ENCODE results near the gene BBS9. TPM values are rescaled to one million over a fixed set of nuclear protein-coding genes. Genes with fewer than 3 reads are reported as not detected.

The BBS9 gene
- total and polyA plus RNA-seq, 4 donors = 3.5 to 37.2 (median 14.2) TPM

DNA sequence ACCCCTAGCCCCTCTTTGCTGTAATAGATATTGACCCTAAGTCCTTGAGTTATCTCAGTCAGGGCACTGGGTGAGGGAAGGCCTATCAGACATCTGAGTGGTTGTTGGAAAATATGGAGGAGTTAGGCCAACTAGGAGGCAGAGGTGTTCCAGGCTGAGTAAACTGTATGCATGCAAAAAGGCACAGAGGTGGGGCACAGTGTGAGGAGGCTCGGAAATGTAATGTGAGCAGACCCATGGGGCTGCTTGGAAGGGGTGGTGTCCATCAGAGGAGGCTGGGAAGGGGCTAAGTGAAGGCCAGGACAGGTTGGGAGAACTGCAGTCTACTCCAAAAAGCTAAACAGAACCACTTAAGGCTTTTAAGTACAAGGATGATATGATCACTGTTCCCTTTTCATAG lies 452.7 kb downstream of the BBS9 start:
- intact Hi-C loops (cut with DNase I) = no loop called here
- H3K36me3 ChIP-seq (ENCODE audit: control insufficient read depth in 1 of 2, insufficient read depth in 2 of 2, low read length in 1 of 2) = no peaks in the 10 kb centered on the region
- no peaks in the 10 kb centered on the region for H3K4me1 ChIP-seq (ENCODE audit: control insufficient read depth in 1 of 2, insufficient read depth in 2 of 2, low read length in 2 of 2)
- DNase-seq (no peak), ATAC-seq (ENCODE audit: low FRiP score) (no peak)
- no peak overlapping the region for H3K4me3 ChIP-seq (ENCODE audit: low read length in 2 of 2)
- 86 to 89% methylated on average over 1 of the region's 1 CpG for WGBS, 2 donors
- no peaks in the 10 kb centered on the region for H3K27me3 ChIP-seq (ENCODE audit: control insufficient read depth in 1 of 2, insufficient read depth in 2 of 2, low read length in 1 of 2)
- no peak overlapping the region for H3K27ac ChIP-seq (ENCODE audit: low read depth in 1 of 2, low read length in 2 of 2)
- no peaks in the 10 kb centered on the region for H3K9me3 ChIP-seq (ENCODE audit: control insufficient read depth, low read length)

DNA sequence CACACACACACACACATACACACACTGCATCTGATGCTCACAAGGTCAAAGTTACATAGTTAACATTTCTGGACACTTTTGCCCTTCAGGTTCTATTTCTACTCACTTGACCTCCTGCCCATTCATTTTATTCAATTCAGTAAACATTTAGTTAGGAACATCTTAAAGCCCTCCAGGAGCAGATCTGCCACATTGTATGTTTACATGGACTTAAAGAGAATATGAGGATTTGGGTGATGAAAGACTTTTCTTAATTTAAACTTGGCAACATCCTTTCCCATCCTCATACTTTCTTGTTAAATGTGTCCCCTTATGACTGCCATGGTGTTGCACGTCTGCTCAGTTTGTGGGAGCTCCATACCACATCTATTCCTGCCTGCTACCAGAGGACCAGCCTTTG lies 453.2 kb downstream of the BBS9 start:
- ATAC-seq (ENCODE audit: low FRiP score) (no peak), DNase-seq (no peak)
- Histone ChIP-seq H3K27ac (ENCODE audit: low read depth in 1 of 2, low read length in 2 of 2) (no peak overlapping the region), H3K4me3 (ENCODE audit: low read length in 2 of 2) (no peak overlapping the region), H3K4me1 (ENCODE audit: control insufficient read depth in 1 of 2, insufficient read depth in 2 of 2, low read length in 2 of 2) (no peaks in the 10 kb centered on the region), H3K27me3 (ENCODE audit: control insufficient read depth in 1 of 2, insufficient read depth in 2 of 2, low read length in 1 of 2) (no peaks in the 10 kb centered on the region), H3K9me3 (ENCODE audit: control insufficient read depth, low read length) (no peaks in the 10 kb centered on the region), H3K36me3 (ENCODE audit: control insufficient read depth in 1 of 2, insufficient read depth in 2 of 2, low read length in 1 of 2) (no peaks in the 10 kb centered on the region)
- intact Hi-C loops (cut with DNase I) = no loop called here
- 96 to 100% methylated on average over 1 of the region's 1 CpG for WGBS, 2 donors

GRCh38 chr7:33589911-33590310 lies 460.5 kb downstream of the BBS9 start:
- no peak for DNase-seq
- no peaks in the 10 kb centered on the region for H3K27me3 ChIP-seq (ENCODE audit: control insufficient read depth in 1 of 2, insufficient read depth in 2 of 2, low read length in 1 of 2)
- H3K36me3 ChIP-seq (ENCODE audit: control insufficient read depth in 1 of 2, insufficient read depth in 2 of 2, low read length in 1 of 2) = no peaks in the 10 kb centered on the region
- no peaks in the 10 kb centered on the region for H3K9me3 ChIP-seq (ENCODE audit: control insufficient read depth, low read length)
- H3K27ac ChIP-seq (ENCODE audit: low read depth in 1 of 2, low read length in 2 of 2) = no peak overlapping the region
- H3K4me1 ChIP-seq (ENCODE audit: control insufficient read depth in 1 of 2, insufficient read depth in 2 of 2, low read length in 2 of 2) = no peaks in the 10 kb centered on the region
- no peak overlapping the region for H3K4me3 ChIP-seq (ENCODE audit: low read length in 2 of 2)
- intact Hi-C loops (cut with DNase I) = no loop called here
- no peak for ATAC-seq (ENCODE audit: low FRiP score)
- WGBS, 2 donors = 93 to 99% methylated on average over 2 of the region's 2 CpGs

- ATAC-seq (ENCODE audit: low FRiP score) = no peak
- H3K9me3 ChIP-seq (ENCODE audit: control insufficient read depth, low read length) = no peaks in the 10 kb centered on the region
- intact Hi-C loops (cut with DNase I) = no loop called here
Observed at GRCh38 chr7:33590916-33591315, 461.6 kb downstream of the BBS9 start.

GRCh38 chr7:33591490-33591889 lies 462.1 kb downstream of the BBS9 start:
- 90 to 91% methylated on average over 5 of the region's 5 CpGs for WGBS, 2 donors
- intact Hi-C loops (cut with DNase I) = no loop called here
- H3K27me3 ChIP-seq (ENCODE audit: control insufficient read depth in 1 of 2, insufficient read depth in 2 of 2, low read length in 1 of 2) = no peaks in the 10 kb centered on the region
- no peak overlapping the region for H3K4me3 ChIP-seq (ENCODE audit: low read length in 2 of 2)
- H3K4me1 ChIP-seq (ENCODE audit: control insufficient read depth in 1 of 2, insufficient read depth in 2 of 2, low read length in 2 of 2) = no peaks in the 10 kb centered on the region
- no peak overlapping the region for H3K27ac ChIP-seq (ENCODE audit: low read depth in 1 of 2, low read length in 2 of 2)
- ATAC-seq (ENCODE audit: low FRiP score) = no peak
- H3K36me3 ChIP-seq (ENCODE audit: control insufficient read depth in 1 of 2, insufficient read depth in 2 of 2, low read length in 1 of 2) = no peaks in the 10 kb centered on the region
- DNase-seq = no peak
- no peaks in the 10 kb centered on the region for H3K9me3 ChIP-seq (ENCODE audit: control insufficient read depth, low read length)

More at GRCh38 chr7:33590916-33591315, 461.6 kb downstream of the BBS9 start:
- H3K27ac ChIP-seq (ENCODE audit: low read depth in 1 of 2, low read length in 2 of 2) = no peak overlapping the region
- no peaks in the 10 kb centered on the region for H3K27me3 ChIP-seq (ENCODE audit: control insufficient read depth in 1 of 2, insufficient read depth in 2 of 2, low read length in 1 of 2)
- H3K4me3 ChIP-seq (ENCODE audit: low read length in 2 of 2) = no peak overlapping the region
- no peaks in the 10 kb centered on the region for H3K36me3 ChIP-seq (ENCODE audit: control insufficient read depth in 1 of 2, insufficient read depth in 2 of 2, low read length in 1 of 2)
- DNase-seq = no peak
- no peaks in the 10 kb centered on the region for H3K4me1 ChIP-seq (ENCODE audit: control insufficient read depth in 1 of 2, insufficient read depth in 2 of 2, low read length in 2 of 2)

DNA sequence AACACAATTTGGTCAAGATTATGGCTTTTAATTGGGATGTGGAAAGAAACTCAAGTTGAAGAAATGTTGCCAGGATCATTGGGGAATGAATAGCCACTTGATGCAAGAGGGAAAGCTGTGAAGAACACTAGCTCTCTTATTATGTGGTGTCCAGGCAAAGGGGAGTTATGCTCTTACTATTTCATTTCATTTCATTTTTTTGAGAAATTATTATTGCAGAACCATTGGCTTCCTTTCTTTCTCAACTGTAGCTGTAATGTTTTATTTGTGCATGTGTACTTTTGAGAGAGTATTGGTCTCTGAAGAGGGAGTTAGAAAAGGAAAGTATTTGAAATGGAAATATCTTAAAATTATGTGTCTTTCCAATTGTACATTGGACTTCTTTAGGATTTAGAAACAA lies 463.4 kb downstream of the BBS9 start:
- Histone ChIP-seq H3K36me3 (ENCODE audit: control insufficient read depth in 1 of 2, insufficient read depth in 2 of 2, low read length in 1 of 2) (no peaks in the 10 kb centered on the region), H3K27me3 (ENCODE audit: control insufficient read depth in 1 of 2, insufficient read depth in 2 of 2, low read length in 1 of 2) (no peaks in the 10 kb centered on the region), H3K4me1 (ENCODE audit: control insufficient read depth in 1 of 2, insufficient read depth in 2 of 2, low read length in 2 of 2) (no peaks in the 10 kb centered on the region), H3K9me3 (ENCODE audit: control insufficient read depth, low read length) (no peaks in the 10 kb centered on the region), H3K27ac (ENCODE audit: low read depth in 1 of 2, low read length in 2 of 2) (no peak overlapping the region), H3K4me3 (ENCODE audit: low read length in 2 of 2) (no peak overlapping the region)
- DNase-seq (no peak), ATAC-seq (ENCODE audit: low FRiP score) (no peak)
- intact Hi-C loops (cut with DNase I) = no loop called here

DNA sequence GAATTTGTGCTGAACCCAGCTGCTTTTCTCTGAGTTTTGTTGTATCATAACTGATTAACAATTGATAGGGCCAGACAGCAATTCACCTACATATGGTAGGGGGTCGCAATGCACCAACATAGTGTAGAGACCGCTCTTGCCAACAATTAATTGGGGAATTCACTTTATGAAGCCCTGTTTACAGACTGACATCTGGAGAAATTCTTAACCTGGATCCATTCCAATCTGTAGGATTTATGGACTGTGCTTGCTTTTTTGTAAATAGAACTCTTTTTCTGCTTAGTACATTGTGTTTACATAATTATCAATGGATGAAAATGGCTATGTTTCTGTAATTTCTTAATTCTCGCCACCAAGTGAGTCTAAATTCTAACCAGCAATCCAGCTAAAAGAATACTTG lies 464.2 kb downstream of the BBS9 start:
- 82 to 84% methylated on average over 3 of the region's 3 CpGs for WGBS, 2 donors

GRCh38 chr7:33596686-33597085 lies 467.3 kb downstream of the BBS9 start:
- intact Hi-C loops (cut with DNase I) = no loop called here
- DNase-seq = no peak
- Histone ChIP-seq H3K4me1 (ENCODE audit: control insufficient read depth in 1 of 2, insufficient read depth in 2 of 2, low read length in 2 of 2) (no peaks in the 10 kb centered on the region), H3K27ac (ENCODE audit: low read depth in 1 of 2, low read length in 2 of 2) (no peak overlapping the region), H3K27me3 (ENCODE audit: control insufficient read depth in 1 of 2, insufficient read depth in 2 of 2, low read length in 1 of 2) (no peaks in the 10 kb centered on the region), H3K9me3 (ENCODE audit: control insufficient read depth, low read length) (no peaks in the 10 kb centered on the region), H3K4me3 (ENCODE audit: low read length in 2 of 2) (no peak overlapping the region), H3K36me3 (ENCODE audit: control insufficient read depth in 1 of 2, insufficient read depth in 2 of 2, low read length in 1 of 2) (no peaks in the 10 kb centered on the region)
- no peak for ATAC-seq (ENCODE audit: low FRiP score)

More for the DNA sequence above, 464.2 kb downstream of the BBS9 start:
- ATAC-seq (ENCODE audit: low FRiP score) (no peak), DNase-seq (no peak)
- Histone ChIP-seq H3K4me1 (ENCODE audit: control insufficient read depth in 1 of 2, insufficient read depth in 2 of 2, low read length in 2 of 2) (no peaks in the 10 kb centered on the region), H3K9me3 (ENCODE audit: control insufficient read depth, low read length) (no peaks in the 10 kb centered on the region), H3K4me3 (ENCODE audit: low read length in 2 of 2) (no peak overlapping the region), H3K36me3 (ENCODE audit: control insufficient read depth in 1 of 2, insufficient read depth in 2 of 2, low read length in 1 of 2) (no peaks in the 10 kb centered on the region), H3K27me3 (ENCODE audit: control insufficient read depth in 1 of 2, insufficient read depth in 2 of 2, low read length in 1 of 2) (no peaks in the 10 kb centered on the region), H3K27ac (ENCODE audit: low read depth in 1 of 2, low read length in 2 of 2) (no peak overlapping the region)
- intact Hi-C loops (cut with DNase I) = no loop called here

DNA sequence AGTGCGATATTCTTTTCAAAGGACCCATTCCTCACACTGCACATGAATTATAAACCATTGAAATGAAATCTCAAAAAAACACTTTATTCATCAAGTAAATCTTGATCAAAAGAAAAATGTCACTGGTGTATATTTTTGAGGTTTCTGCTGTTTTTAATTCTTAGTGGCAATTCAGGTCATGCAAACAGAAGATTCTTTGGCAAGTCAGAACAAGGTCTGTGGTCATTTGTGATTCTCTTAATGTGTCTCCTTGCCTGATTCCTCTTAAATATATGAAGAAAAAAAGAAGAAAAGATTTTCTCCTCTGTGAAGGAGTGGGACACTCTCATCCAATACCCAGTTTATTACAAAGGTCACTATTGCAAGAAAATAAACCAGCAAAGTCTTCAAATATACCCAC lies 467.8 kb downstream of the BBS9 start:
- H3K4me1 ChIP-seq (ENCODE audit: control insufficient read depth in 1 of 2, insufficient read depth in 2 of 2, low read length in 2 of 2) = no peaks in the 10 kb centered on the region
- no peaks in the 10 kb centered on the region for H3K36me3 ChIP-seq (ENCODE audit: control insufficient read depth in 1 of 2, insufficient read depth in 2 of 2, low read length in 1 of 2)
- no peak overlapping the region for H3K4me3 ChIP-seq (ENCODE audit: low read length in 2 of 2)
- H3K9me3 ChIP-seq (ENCODE audit: control insufficient read depth, low read length) = no peaks in the 10 kb centered on the region
- DNase-seq (no peak), ATAC-seq (ENCODE audit: low FRiP score) (no peak)
- H3K27me3 ChIP-seq (ENCODE audit: control insufficient read depth in 1 of 2, insufficient read depth in 2 of 2, low read length in 1 of 2) = no peaks in the 10 kb centered on the region
- intact Hi-C loops (cut with DNase I) = no loop called here
- no peak overlapping the region for H3K27ac ChIP-seq (ENCODE audit: low read depth in 1 of 2, low read length in 2 of 2)
- WGBS, 2 donors = 61 to 68% methylated on average over 1 of the region's 1 CpG

Data from aorta (tissue), 5 donors.